WTC11 (cell line): ENCODE results near the gene TEX50. TPM values are rescaled to one million over a fixed set of nuclear protein-coding genes. Genes with fewer than 3 reads are reported as not detected.
"Not testable (repeated sequence)": the region's sequence is repeated elsewhere in the genome, so short reads cannot be mapped to it uniquely, and the experiment has no call there.

Experiments
- ATAC-seq: fragments of 200-7000 bp; cut with Tn5 transposase; 2 replicates; pipeline ENCODE4 v1.10.0; 2021; ENCODE audit warnings: mild to moderate bottlenecking, moderate library complexity
- CTCF ChIA-PET: fragments of 300-600 bp; sonication (Branson Sonifier 250); formaldehyde crosslinking; loops from one replicate; lab custom pipeline; 2021; ENCODE audit warnings: antibody characterized with exemption; lab: Charles Lee
- POLR2A ChIA-PET: fragments of 350-600 bp; sonication (Branson Sonifier 250); formaldehyde crosslinking; loops from one replicate; lab custom pipeline; 2021; ENCODE audit warnings: antibody characterized with exemption; lab: Charles Lee
- DNase-seq: peaks from one replicate; pipeline ENCODE4 v3.0.0; 2021; ENCODE audit warnings: low spot score
- H3K27ac Mint-ChIP-seq: 2 replicates; pipeline ENCODE4 v1.8.0; 2021; ENCODE audit warnings: mixed read lengths
- H3K27me3 Mint-ChIP-seq: 2 replicates; pipeline ENCODE4 v1.8.0; 2021; ENCODE audit warnings: low read depth, mild to moderate bottlenecking, moderate library complexity, mixed read lengths
- H3K36me3 Mint-ChIP-seq: 2 replicates; pipeline ENCODE4 v1.8.0; 2021; ENCODE audit warnings: mixed read lengths
- H3K4me1 Mint-ChIP-seq: 2 replicates; pipeline ENCODE4 v1.8.0; 2022; ENCODE audit warnings: mixed read lengths
- H3K4me3 Mint-ChIP-seq: 2 replicates; pipeline ENCODE4 v1.8.0; 2021; ENCODE audit warnings: mild to moderate bottlenecking, moderate library complexity, mixed read lengths
- H3K9me3 Mint-ChIP-seq: 2 replicates; pipeline ENCODE4 v1.8.0; 2021; ENCODE audit warnings: mixed read lengths
- CREM ChIP-seq: sonication (generic); formaldehyde crosslinking; IDR thresholded peaks from 2 replicates; pipeline ENCODE4 v1.8.1; 2022; ENCODE audit warnings: mild to moderate bottlenecking, missing genetic modification reagents, moderate library complexity
- FOXJ3 ChIP-seq: sonication (generic); formaldehyde crosslinking; IDR thresholded peaks from 2 replicates; pipeline ENCODE4 v1.9.0; 2021; ENCODE audit warnings: missing genetic modification reagents, mild to moderate bottlenecking, borderline replicate concordance
- HMGA2 ChIP-seq: fragments of 250-450 bp; sonication (Bioruptor Pico); IDR thresholded peaks from 2 replicates; pipeline ENCODE4 v1.4.0; 2021; ENCODE audit warnings: mild to moderate bottlenecking, moderate library complexity
- SMAD4 ChIP-seq: sonication (generic); formaldehyde crosslinking; IDR thresholded peaks from 2 replicates; pipeline ENCODE4 v1.8.0; 2022; ENCODE audit warnings: mild to moderate bottlenecking, missing genetic modification reagents
- ZNF416 ChIP-seq: fragments of 250-450 bp; sonication (Bioruptor Pico); IDR thresholded peaks from 2 replicates; pipeline ENCODE4 v1.9.0; 2021; ENCODE audit warnings: mild to moderate bottlenecking, inconsistent platforms
- ZNF423 ChIP-seq: fragments of 250-450 bp; sonication (Bioruptor Pico); IDR thresholded peaks from 2 replicates; pipeline ENCODE4 v2.1.2; 2022; ENCODE audit warnings: mild to moderate bottlenecking, moderate library complexity
- total RNA-seq: library from RNA; stranded (reverse); gene quantifications from 3 replicates; pipeline ENCODE4 v1.2.3, GENCODE V29; 2021
- TF ChIP-seq, protein P1 (sequence below): sonication (generic); formaldehyde crosslinking; IDR thresholded peaks from 2 replicates; pipeline ENCODE4 v1.8.1; 2022; ENCODE audit warnings: low read depth, missing genetic modification reagents, borderline replicate concordance
- TF ChIP-seq, protein P2 (sequence below): sonication (generic); formaldehyde crosslinking; IDR thresholded peaks from 2 replicates; pipeline ENCODE4 v1.8.1; 2022; ENCODE audit warnings: mild to moderate bottlenecking, moderate library complexity, missing genetic modification reagents
- TF ChIP-seq, protein P3 (sequence below): sonication (generic); formaldehyde crosslinking; conservative IDR thresholded peaks from 2 replicates; pipeline ENCODE4 v1.8.1; 2022; ENCODE audit warnings: mild to moderate bottlenecking, missing genetic modification reagents
- TF ChIP-seq, protein P4 (sequence below): sonication (generic); formaldehyde crosslinking; IDR thresholded peaks from 2 replicates; pipeline ENCODE4 v1.8.1; 2022; ENCODE audit warnings: missing genetic modification reagents, borderline replicate concordance

TEX50 gene
- total RNA-seq, 1 experiment from 2014 or later = not detected

DNA sequence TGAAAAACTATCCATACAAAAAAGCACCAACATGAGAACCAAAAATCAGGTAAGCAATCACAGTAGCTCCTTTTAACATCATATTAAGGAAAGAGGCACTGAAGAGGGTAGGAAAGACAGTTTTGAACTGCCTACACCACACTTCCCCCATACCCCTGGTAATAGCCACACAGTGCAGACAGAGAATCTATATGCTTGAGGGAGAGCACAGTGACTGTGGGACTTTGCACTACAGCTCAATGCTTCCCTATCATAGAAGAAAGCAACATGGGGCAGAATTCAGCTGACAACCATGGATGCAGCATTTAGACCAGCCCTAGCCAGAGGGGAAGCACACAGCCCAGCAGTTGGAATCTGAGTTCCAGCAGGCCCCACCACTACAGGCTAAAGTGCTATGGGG lies 7.9 kb upstream of the TEX50 start (continued):
- TF ChIP-seq, protein P1, sequence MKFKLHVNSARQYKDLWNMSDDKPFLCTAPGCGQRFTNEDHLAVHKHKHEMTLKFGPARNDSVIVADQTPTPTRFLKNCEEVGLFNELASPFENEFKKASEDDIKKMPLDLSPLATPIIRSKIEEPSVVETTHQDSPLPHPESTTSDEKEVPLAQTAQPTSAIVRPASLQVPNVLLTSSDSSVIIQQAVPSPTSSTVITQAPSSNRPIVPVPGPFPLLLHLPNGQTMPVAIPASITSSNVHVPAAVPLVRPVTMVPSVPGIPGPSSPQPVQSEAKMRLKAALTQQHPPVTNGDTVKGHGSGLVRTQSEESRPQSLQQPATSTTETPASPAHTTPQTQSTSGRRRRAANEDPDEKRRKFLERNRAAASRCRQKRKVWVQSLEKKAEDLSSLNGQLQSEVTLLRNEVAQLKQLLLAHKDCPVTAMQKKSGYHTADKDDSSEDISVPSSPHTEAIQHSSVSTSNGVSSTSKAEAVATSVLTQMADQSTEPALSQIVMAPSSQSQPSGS (CRISPR knock-in tag) = no peak
- TF ChIP-seq, protein P2, sequence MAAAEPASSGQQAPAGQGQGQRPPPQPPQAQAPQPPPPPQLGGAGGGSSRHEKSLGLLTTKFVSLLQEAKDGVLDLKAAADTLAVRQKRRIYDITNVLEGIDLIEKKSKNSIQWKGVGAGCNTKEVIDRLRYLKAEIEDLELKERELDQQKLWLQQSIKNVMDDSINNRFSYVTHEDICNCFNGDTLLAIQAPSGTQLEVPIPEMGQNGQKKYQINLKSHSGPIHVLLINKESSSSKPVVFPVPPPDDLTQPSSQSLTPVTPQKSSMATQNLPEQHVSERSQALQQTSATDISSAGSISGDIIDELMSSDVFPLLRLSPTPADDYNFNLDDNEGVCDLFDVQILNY = no peak
- TF ChIP-seq, protein P3, sequence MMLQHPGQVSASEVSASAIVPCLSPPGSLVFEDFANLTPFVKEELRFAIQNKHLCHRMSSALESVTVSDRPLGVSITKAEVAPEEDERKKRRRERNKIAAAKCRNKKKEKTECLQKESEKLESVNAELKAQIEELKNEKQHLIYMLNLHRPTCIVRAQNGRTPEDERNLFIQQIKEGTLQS (CRISPR knock-in tag) = no peak
- TF ChIP-seq FOXJ3 (CRISPR knock-in tag) = no peak
- no peak for TF ChIP-seq CREM
- TF ChIP-seq, all 79 proteins: peak for 0

DNA sequence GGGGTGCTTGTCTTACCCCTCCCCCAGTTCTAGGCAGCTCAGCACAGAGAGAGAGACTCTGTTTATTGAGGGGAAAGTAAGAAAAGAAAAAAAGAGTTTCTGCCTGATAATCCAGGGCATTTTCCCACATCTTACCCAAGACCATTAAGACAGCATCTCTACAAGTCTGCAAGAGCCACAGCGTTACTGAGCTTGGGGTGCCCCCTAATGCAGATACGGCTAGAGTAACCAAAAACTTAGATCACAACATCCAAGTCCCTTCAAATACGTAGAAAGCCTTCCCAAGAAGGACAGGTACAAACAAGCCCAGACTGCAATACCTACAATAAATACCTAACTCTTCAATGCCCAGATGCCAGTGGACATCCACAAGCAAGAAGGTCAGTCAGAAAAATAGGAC lies 6.2 kb upstream of the TEX50 start:
- H3K36me3 Mint-ChIP-seq = no peaks in the 10 kb centered on the region
- 0 out of 2 replicates have a peak, but pooled peaks cover 3% of the 10 kb centered on the region for H3K9me3 Mint-ChIP-seq
- peaks cover 2% of the 10 kb centered on the region; the same call in 1 of the 2 replicates for H3K4me1 Mint-ChIP-seq
- H3K27me3 Mint-ChIP-seq = no peaks in the 10 kb centered on the region
- peak; percentile 46; the same call in 1 of the 2 replicates for ATAC-seq
- no peak overlapping the region for H3K4me3 Mint-ChIP-seq
- ChIA-PET CTCF (interaction anchor here (0.9 to 1.2 kb wide), 2 partner anchors 198 to 209 kb away, joined by 3 read pairs; no protein-coding TSS in a partner anchor), POLR2A (interaction anchor here (0.7 kb wide), 1 partner anchor 10 kb away, joined by 3 read pairs; no protein-coding TSS in a partner anchor)
- no peak overlapping the region for H3K27ac Mint-ChIP-seq
- TF ChIP-seq ZNF416 = 0 out of 2 replicates have a peak, but pooled peaks have one; percentile 44
- TF ChIP-seq, protein P4, sequence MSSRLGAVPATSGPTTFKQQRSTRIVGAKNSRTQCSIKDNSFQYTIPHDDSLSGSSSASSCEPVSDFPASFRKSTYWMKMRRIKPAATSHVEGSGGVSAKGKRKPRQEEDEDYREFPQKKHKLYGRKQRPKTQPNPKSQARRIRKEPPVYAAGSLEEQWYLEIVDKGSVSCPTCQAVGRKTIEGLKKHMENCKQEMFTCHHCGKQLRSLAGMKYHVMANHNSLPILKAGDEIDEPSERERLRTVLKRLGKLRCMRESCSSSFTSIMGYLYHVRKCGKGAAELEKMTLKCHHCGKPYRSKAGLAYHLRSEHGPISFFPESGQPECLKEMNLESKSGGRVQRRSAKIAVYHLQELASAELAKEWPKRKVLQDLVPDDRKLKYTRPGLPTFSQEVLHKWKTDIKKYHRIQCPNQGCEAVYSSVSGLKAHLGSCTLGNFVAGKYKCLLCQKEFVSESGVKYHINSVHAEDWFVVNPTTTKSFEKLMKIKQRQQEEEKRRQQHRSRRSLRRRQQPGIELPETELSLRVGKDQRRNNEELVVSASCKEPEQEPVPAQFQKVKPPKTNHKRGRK (CRISPR knock-in tag) = no peak
- no peak for DNase-seq

DNA sequence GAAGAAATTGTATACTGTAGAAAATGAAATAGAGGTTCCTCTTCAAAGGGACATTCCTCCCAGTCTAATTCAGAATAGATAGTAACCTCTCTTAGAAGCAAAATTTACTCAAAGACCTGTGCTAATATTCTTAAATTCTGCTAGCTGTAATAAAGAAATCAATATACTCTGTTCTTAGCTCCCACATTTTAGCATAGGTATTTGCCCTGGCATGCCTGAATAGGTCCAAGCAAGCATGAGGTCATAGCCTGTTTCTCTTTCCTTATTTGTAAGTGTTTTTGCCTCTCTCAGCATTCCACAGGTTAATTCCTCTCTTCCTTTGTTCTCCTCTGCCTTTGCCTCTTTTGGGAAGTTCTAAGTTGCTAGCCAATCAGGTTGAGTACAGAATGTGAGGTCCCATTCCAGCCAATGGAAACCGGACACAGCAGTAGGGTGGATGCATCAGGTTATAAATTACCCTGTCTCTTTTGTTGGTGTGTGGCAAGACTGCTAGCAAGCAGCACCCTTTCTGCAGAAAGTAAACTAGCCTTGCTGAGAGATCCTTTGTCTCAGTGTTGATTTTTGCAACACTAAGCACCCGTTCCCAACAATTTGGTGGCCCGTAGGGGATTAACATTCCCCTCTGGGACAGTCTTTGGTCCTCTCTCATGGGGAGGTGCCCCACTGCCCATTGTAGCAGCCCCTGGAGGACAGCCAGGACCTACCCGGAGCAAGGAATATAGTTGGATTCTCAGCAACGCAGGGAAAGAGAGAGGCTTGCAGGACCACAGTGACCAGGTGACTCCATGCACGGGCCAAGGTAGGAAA lies 2.3 kb downstream of the TEX50 start:
- Mint-ChIP-seq H3K27ac (peak overlapping the region; percentile 89), H3K9me3 (peaks cover 40% of the 10 kb centered on the region), H3K4me1 (peaks cover 12% of the 10 kb centered on the region), H3K4me3 (peak overlapping the region; percentile 64), H3K36me3 (peaks cover 33% of the 10 kb centered on the region)
- CTCF ChIA-PET, POLR2A ChIA-PET, DNase-seq, H3K27me3 Mint-ChIP-seq: not testable (repeated sequence)
- ATAC-seq = peak; percentile 74

DNA sequence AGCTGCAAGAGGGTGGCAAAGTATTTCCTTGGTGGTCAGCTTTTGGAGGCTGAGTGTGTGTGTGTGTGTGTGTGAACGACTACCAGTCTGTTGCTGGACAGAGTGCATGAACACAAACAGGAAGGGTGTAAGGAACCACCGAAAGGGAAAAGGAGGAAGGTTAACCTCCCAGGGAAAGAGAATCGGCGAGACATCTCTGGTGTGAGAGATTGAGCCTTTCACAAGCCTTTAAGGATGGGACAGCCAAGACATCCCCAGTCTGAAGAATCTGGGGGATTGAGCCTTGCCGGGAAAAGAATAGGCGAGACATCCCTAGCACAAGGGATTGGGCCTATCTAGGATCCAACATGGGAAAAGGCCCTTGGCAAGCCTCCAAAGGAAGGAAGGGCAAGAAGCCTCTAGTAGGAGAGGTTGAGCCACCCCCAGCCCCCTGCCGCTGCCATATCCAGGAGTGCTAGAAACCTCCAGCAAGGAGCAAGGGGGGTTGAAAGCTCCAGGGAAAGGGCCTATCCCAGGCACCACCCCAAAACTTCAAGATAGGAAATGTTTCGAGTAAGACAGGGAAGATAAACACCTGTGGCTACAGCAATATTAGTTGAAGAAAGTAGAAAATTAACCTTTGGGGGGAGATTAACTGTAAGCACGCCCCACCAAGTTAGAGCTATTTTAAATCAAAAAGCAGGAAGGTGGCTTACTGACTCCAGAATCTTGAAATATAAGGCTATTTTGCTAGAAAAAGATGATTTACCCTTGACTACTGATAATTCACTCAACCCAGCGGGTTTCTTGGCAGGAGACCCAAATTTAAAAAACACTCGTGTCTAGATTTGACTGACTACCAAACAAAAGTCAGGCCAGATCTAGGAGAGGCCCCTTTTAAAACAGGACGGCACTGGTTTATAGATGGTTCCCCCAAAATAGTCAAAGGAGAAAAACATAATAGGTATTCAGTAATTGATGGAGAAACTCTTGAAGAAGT lies 3.2 kb downstream of the TEX50 start:
- ChIA-PET CTCF (no interaction called here), POLR2A (no interaction called here)
- peak overlapping the region; percentile 89 for H3K27ac Mint-ChIP-seq
- no peaks in the 10 kb centered on the region for H3K27me3 Mint-ChIP-seq
- H3K4me3 Mint-ChIP-seq = peak overlapping the region; percentile 64
- TF ChIP-seq ZNF423 (CRISPR knock-in tag) (no peak), HMGA2 (CRISPR knock-in tag) (no peak), SMAD4 (CRISPR knock-in tag) (no peak)
- no peak for DNase-seq
- ATAC-seq = no peak
- peaks cover 15% of the 10 kb centered on the region for H3K4me1 Mint-ChIP-seq
- H3K36me3 Mint-ChIP-seq = peaks cover 38% of the 10 kb centered on the region
- peaks cover 45% of the 10 kb centered on the region for H3K9me3 Mint-ChIP-seq
